Osteocyte (in vitro differentiated cells): ENCODE data around the gene FASTKD1. TPM values are rescaled to one million over a fixed set of nuclear protein-coding genes. Genes with fewer than 3 reads are reported as not detected.
"Not testable (repeated sequence)": the region's sequence is repeated elsewhere in the genome, so short reads cannot be mapped to it uniquely, and the experiment has no call there.

Source experiments
- DNase-seq: peaks from one replicate; pipeline ENCODE4 v3.0.0; 2021; ENCODE audit warnings: mixed read lengths; ENCODE audit not compliant: unreplicated experiment; ENCODE audit errors: extremely low spot score
- H3K27ac Mint-ChIP-seq: one replicate; pipeline ENCODE4 v1.8.0; 2021; ENCODE audit warnings: mild to moderate bottlenecking, mixed read lengths; ENCODE audit not compliant: unreplicated experiment
- H3K27me3 Mint-ChIP-seq: one replicate; pipeline ENCODE4 v1.8.0; 2021; ENCODE audit warnings: mixed read lengths; ENCODE audit not compliant: unreplicated experiment
- H3K36me3 Mint-ChIP-seq: one replicate; pipeline ENCODE4 v1.8.0; 2021; ENCODE audit warnings: mixed read lengths; ENCODE audit not compliant: unreplicated experiment
- H3K4me1 Mint-ChIP-seq: one replicate; pipeline ENCODE4 v1.8.0; 2021; ENCODE audit warnings: mixed read lengths; ENCODE audit not compliant: unreplicated experiment
- H3K4me3 Mint-ChIP-seq: one replicate; pipeline ENCODE4 v1.8.0; 2021; ENCODE audit warnings: mild to moderate bottlenecking, moderate library complexity, mixed read lengths; ENCODE audit not compliant: unreplicated experiment
- H3K9me3 Mint-ChIP-seq: one replicate; pipeline ENCODE4 v1.8.0; 2021; ENCODE audit warnings: mixed read lengths; ENCODE audit not compliant: unreplicated experiment
- total RNA-seq: library from RNA; stranded (reverse); gene quantifications from 2 replicates; pipeline ENCODE4 v1.2.1, GENCODE V29; 2021
- TF ChIP-seq, protein P1 (sequence below): fragments of 200-600 bp; sonication (generic); IDR thresholded peaks from 2 replicates; pipeline ENCODE4 v1.5.0; 2021; ENCODE audit warnings: antibody characterized with exemption, mild to moderate bottlenecking, moderate library complexity

The FASTKD1 gene
- total RNA-seq, 1 donor from 2014 or later = 15.6 TPM

GRCh38 chr2:169565686-169566085 is 8.0 kb downstream of the FASTKD1 start:
- no peak overlapping the region for H3K4me3 Mint-ChIP-seq
- H3K4me1 Mint-ChIP-seq = peaks cover 5% of the 10 kb centered on the region
- no peak overlapping the region for H3K27ac Mint-ChIP-seq
- no peak for DNase-seq
- peaks cover 11% of the 10 kb centered on the region for H3K36me3 Mint-ChIP-seq
- no peaks in the 10 kb centered on the region for H3K27me3 Mint-ChIP-seq
- no peaks in the 10 kb centered on the region for H3K9me3 Mint-ChIP-seq
- TF ChIP-seq, protein P1, sequence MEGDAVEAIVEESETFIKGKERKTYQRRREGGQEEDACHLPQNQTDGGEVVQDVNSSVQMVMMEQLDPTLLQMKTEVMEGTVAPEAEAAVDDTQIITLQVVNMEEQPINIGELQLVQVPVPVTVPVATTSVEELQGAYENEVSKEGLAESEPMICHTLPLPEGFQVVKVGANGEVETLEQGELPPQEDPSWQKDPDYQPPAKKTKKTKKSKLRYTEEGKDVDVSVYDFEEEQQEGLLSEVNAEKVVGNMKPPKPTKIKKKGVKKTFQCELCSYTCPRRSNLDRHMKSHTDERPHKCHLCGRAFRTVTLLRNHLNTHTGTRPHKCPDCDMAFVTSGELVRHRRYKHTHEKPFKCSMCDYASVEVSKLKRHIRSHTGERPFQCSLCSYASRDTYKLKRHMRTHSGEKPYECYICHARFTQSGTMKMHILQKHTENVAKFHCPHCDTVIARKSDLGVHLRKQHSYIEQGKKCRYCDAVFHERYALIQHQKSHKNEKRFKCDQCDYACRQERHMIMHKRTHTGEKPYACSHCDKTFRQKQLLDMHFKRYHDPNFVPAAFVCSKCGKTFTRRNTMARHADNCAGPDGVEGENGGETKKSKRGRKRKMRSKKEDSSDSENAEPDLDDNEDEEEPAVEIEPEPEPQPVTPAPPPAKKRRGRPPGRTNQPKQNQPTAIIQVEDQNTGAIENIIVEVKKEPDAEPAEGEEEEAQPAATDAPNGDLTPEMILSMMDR = no peak

DNA sequence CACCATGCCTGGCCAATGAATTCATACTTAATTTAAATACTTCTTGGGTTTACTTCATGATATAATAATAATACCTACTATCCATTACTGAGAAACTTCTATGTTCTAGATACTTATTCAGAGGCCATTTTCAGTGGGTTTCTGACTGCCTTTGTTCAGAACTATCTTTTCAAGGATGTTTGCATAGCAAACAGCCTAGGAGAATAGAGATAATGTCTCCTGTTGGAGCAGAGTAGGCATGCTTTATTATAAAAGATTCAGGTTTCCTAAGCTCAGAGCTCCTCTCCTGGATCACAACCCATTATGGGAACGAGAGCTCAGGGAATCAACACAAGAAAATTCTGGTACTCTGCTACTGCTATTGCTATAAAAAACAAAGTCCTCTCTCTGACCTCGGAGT is 11.1 kb downstream of the FASTKD1 start:
- H3K36me3 Mint-ChIP-seq = peaks cover 11% of the 10 kb centered on the region
- TF ChIP-seq, protein P1 = no peak
- H3K27ac Mint-ChIP-seq = no peak overlapping the region

GRCh38 chr2:169562084-169562483 is 11.6 kb downstream of the FASTKD1 start:
- not testable (repeated sequence) for H3K27me3 Mint-ChIP-seq, H3K9me3 Mint-ChIP-seq, H3K4me1 Mint-ChIP-seq, H3K27ac Mint-ChIP-seq, H3K4me3 Mint-ChIP-seq, DNase-seq
- peaks cover 11% of the 10 kb centered on the region for H3K36me3 Mint-ChIP-seq

More for the DNA sequence above, 11.1 kb downstream of the FASTKD1 start:
- no peak for DNase-seq
- Mint-ChIP-seq H3K27me3 (no peaks in the 10 kb centered on the region), H3K9me3 (no peaks in the 10 kb centered on the region), H3K4me3 (no peak overlapping the region), H3K4me1 (no peaks in the 10 kb centered on the region)

DNA sequence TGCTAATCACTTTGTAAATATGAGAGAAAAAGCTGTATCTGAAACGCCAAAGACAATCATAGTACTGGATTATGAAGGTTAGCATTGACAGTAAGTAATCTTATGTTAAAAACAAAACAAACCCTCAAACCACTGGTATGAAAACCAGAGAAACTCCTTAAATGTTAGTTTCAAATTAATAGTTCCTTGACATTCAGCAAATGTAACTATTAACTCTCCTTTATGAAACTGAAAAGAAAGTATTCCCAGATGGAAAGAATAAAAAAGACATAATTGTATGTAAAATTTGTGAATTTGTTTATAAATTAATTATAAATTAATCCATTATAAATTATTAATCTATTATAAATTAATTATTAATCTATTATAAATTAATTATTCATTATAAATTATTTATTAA is 12.3 kb downstream of the FASTKD1 start:
- Mint-ChIP-seq H3K4me3 (no peak overlapping the region), H3K9me3 (no peaks in the 10 kb centered on the region), H3K36me3 (peaks cover 11% of the 10 kb centered on the region), H3K4me1 (no peaks in the 10 kb centered on the region), H3K27me3 (no peaks in the 10 kb centered on the region), H3K27ac (no peak overlapping the region)
- no peak for DNase-seq
- TF ChIP-seq, protein P1 = no peak

GRCh38 chr2:169546756-169547155 is 26.9 kb downstream of the FASTKD1 start:
- H3K4me1 Mint-ChIP-seq = no peaks in the 10 kb centered on the region
- no peaks in the 10 kb centered on the region for H3K27me3 Mint-ChIP-seq
- no peak overlapping the region for H3K27ac Mint-ChIP-seq
- peaks cover 9% of the 10 kb centered on the region for H3K36me3 Mint-ChIP-seq
- no peak overlapping the region for H3K4me3 Mint-ChIP-seq
- no peak for DNase-seq
- H3K9me3 Mint-ChIP-seq = no peaks in the 10 kb centered on the region
- TF ChIP-seq, protein P1 = no peak

DNA sequence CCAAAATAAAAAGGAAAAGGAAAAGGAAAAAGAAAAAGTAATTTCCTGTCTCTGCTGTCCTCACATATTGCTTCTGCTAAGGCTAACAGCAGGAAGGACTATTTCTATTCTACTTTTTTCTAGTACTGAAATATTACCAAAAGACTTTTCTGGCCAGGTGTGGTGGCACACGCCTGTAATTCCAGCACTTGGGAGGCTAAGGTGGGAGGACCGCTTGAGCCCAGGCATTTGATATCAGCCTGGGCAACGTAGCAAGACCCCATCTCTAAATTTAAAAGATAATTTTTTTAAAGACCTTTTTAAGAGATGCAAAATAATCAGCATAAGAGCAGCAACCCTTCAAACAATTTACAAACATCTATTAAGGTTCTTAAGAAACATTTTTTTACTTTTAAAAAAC is 31.2 kb downstream of the FASTKD1 start:
- no peak overlapping the region for H3K27ac Mint-ChIP-seq
- no peaks in the 10 kb centered on the region for H3K9me3 Mint-ChIP-seq
- TF ChIP-seq, protein P1 = no peak
- no peak for DNase-seq
- no peaks in the 10 kb centered on the region for H3K27me3 Mint-ChIP-seq
- H3K4me3 Mint-ChIP-seq = no peak overlapping the region
- no peaks in the 10 kb centered on the region for H3K4me1 Mint-ChIP-seq
- peaks cover 6% of the 10 kb centered on the region for H3K36me3 Mint-ChIP-seq
